H9 (cell line): ENCODE measurements around the gene HOXD13. TPM values are rescaled to one million over a fixed set of nuclear protein-coding genes. Genes with fewer than 3 reads are reported as not detected.

Experiments used
- DNase-seq: peaks from one replicate; pipeline ENCODE4 v3.0.0-alpha.2; 2017
- H2AFZ ChIP-seq: one replicate; pipeline ENCODE4 v1.6.1; 2013; ENCODE audit warnings: mild to moderate bottlenecking, low read length, control low read depth, moderate library complexity
- H2AK5ac ChIP-seq: 2 replicates; pipeline ENCODE4 v1.6.1; 2013; ENCODE audit warnings: low read length, control low read depth, mixed read lengths; ENCODE audit not compliant: insufficient read length
- H2BK120ac ChIP-seq: one replicate; pipeline ENCODE4 v1.6.1; 2013; ENCODE audit warnings: low read depth, mild to moderate bottlenecking, low read length, control low read depth, inconsistent platforms; ENCODE audit not compliant: poor library complexity, severe bottlenecking
- H2BK12ac ChIP-seq: 2 replicates; pipeline ENCODE4 v1.6.1; 2013; ENCODE audit warnings: low read length, control low read depth, mixed read lengths, low read depth; ENCODE audit not compliant: insufficient read length
- H2BK15ac ChIP-seq: 2 replicates; pipeline ENCODE4 v1.6.1; 2013; ENCODE audit warnings: low read depth, low read length, control low read depth
- H2BK20ac ChIP-seq: one replicate; pipeline ENCODE4 v1.6.1; 2013; ENCODE audit warnings: low read depth, mild to moderate bottlenecking, low read length, control low read depth, inconsistent platforms; ENCODE audit not compliant: poor library complexity, severe bottlenecking
- H2BK5ac ChIP-seq: 2 replicates; pipeline ENCODE4 v1.6.1; 2013; ENCODE audit warnings: low read length, control low read depth, mixed read lengths; ENCODE audit not compliant: insufficient read length
- H3K14ac ChIP-seq: 2 replicates; pipeline ENCODE4 v1.6.1; 2013; ENCODE audit warnings: low read length, control low read depth; ENCODE audit not compliant: insufficient read depth
- H3K18ac ChIP-seq: 2 replicates; pipeline ENCODE4 v1.6.1; 2013; ENCODE audit warnings: low read depth, mild to moderate bottlenecking, mixed read lengths, low read length, control low read depth; ENCODE audit not compliant: insufficient read length
- H3K23ac ChIP-seq: 2 replicates; pipeline ENCODE4 v1.6.1; 2013; ENCODE audit warnings: low read length, control low read depth, mixed read lengths, low read depth; ENCODE audit not compliant: insufficient read length
- H3K23me2 ChIP-seq: 2 replicates; pipeline ENCODE4 v1.6.1; 2013; ENCODE audit warnings: low read depth, mild to moderate bottlenecking, mixed read lengths, low read length, control low read depth; ENCODE audit not compliant: insufficient read length, poor library complexity, severe bottlenecking
- H3K27ac ChIP-seq: 2 replicates; pipeline ENCODE4 v1.5.1; 2013; ENCODE audit warnings: low read length, control low read depth, mixed read lengths, low read depth; ENCODE audit not compliant: insufficient read length
- H3K27me3 ChIP-seq: 2 replicates; pipeline ENCODE4 v1.6.1; 2013; ENCODE audit warnings: low read length, control low read depth, inconsistent platforms; ENCODE audit not compliant: insufficient read depth
- H3K4ac ChIP-seq: 2 replicates; pipeline ENCODE4 v1.6.1; 2013; ENCODE audit warnings: low read depth, mild to moderate bottlenecking, control low read depth, inconsistent platforms, low read length, moderate library complexity
- H3K4me1 ChIP-seq: 2 replicates; pipeline ENCODE4 v1.6.1; 2013; ENCODE audit warnings: low read length, control low read depth, inconsistent platforms; ENCODE audit not compliant: insufficient read depth
- H3K4me2 ChIP-seq: 2 replicates; pipeline ENCODE4 v1.6.1; 2013; ENCODE audit warnings: low read length, control low read depth, mixed read lengths; ENCODE audit not compliant: insufficient read length, insufficient read depth
- H3K56ac ChIP-seq: 2 replicates; pipeline ENCODE4 v1.6.1; 2013; ENCODE audit warnings: low read depth, mild to moderate bottlenecking, mixed read lengths, low read length, control low read depth; ENCODE audit not compliant: insufficient read length
- H3K79me1 ChIP-seq: 2 replicates; pipeline ENCODE4 v1.6.1; 2013; ENCODE audit warnings: low read depth, mild to moderate bottlenecking, moderate library complexity, low read length, control low read depth, inconsistent platforms; ENCODE audit not compliant: insufficient read depth, poor library complexity, severe bottlenecking
- H3K79me2 ChIP-seq: 2 replicates; pipeline ENCODE4 v1.6.1; 2013; ENCODE audit warnings: low read length, control low read depth, inconsistent platforms; ENCODE audit not compliant: insufficient read depth
- H3K9ac ChIP-seq: 2 replicates; pipeline ENCODE4 v1.6.1; 2013; ENCODE audit warnings: low read length, control low read depth, mixed read lengths; ENCODE audit not compliant: insufficient read length; ENCODE audit errors: extremely low read depth
- H3K9me3 ChIP-seq: one replicate; pipeline ENCODE4 v1.6.1; 2013; ENCODE audit warnings: low read depth, low read length, inconsistent platforms; ENCODE audit not compliant: control insufficient read depth
- H3T11ph ChIP-seq: one replicate; pipeline ENCODE4 v1.6.1; 2013; ENCODE audit warnings: mild to moderate bottlenecking, low read length, control low read depth, inconsistent platforms
- H4K20me1 ChIP-seq: one replicate; pipeline ENCODE4 v1.6.1; 2013; ENCODE audit not compliant: control insufficient read depth, insufficient read length, insufficient read depth
- H4K5ac ChIP-seq: 2 replicates; pipeline ENCODE4 v1.6.1; 2013; ENCODE audit warnings: low read depth, mild to moderate bottlenecking, mixed read lengths, low read length, control low read depth; ENCODE audit not compliant: insufficient read length
- H4K8ac ChIP-seq: replicated peaks from 2 replicates; pipeline ENCODE4 v1.6.1; 2013; ENCODE audit warnings: low read length, control low read depth, mixed read lengths, low read depth; ENCODE audit not compliant: insufficient read length
- H4K91ac ChIP-seq: 2 replicates; pipeline ENCODE4 v1.6.1; 2013; ENCODE audit warnings: low read depth, mild to moderate bottlenecking, moderate library complexity, mixed read lengths, low read length, control low read depth; ENCODE audit not compliant: insufficient read length
- H3K27ac Mint-ChIP-seq, 3 experiments: 2 replicates in 2 of 3; 3 replicates in 1 of 3; pipeline ENCODE4 v1.8.0; 2020 to 2021; ENCODE audit warnings: mixed read lengths in 3 of 3, mild to moderate bottlenecking in 1 of 3, moderate library complexity in 1 of 3
- H3K27me3 Mint-ChIP-seq: 2 replicates; pipeline ENCODE4 v1.8.0; 2021; ENCODE audit warnings: low read depth, mild to moderate bottlenecking, moderate library complexity, mixed read lengths
- H3K36me3 Mint-ChIP-seq, 3 experiments: 2 replicates in 2 of 3; 3 replicates in 1 of 3; pipeline ENCODE4 v1.8.0; 2020 to 2021; ENCODE audit warnings: low read depth in 3 of 3, mixed read lengths in 3 of 3; ENCODE audit not compliant: insufficient read depth in 1 of 3
- H3K4me1 Mint-ChIP-seq, 2 experiments: 2 replicates each; pipeline ENCODE4 v1.8.0; 2020; ENCODE audit warnings: mixed read lengths in 2 of 2
- H3K4me3 Mint-ChIP-seq, 2 experiments: 2 replicates in 1 of 2; 3 replicates in 1 of 2; pipeline ENCODE4 v1.8.0; 2020 to 2021; ENCODE audit warnings: mild to moderate bottlenecking in 2 of 2, mixed read lengths in 2 of 2, moderate library complexity in 1 of 2
- H3K9me3 Mint-ChIP-seq, 2 experiments: 2 replicates in 1 of 2; 3 replicates in 1 of 2; pipeline ENCODE4 v1.8.0; 2020; ENCODE audit warnings: mild to moderate bottlenecking in 2 of 2, mixed read lengths in 2 of 2, moderate library complexity in 1 of 2
- WGBS: extraction: QIAGEN DNeasy Blood & Tissue Kit; methylation state at CpG from one replicate; pipeline ENCODE4 v1.1.7; 2013; ENCODE audit warnings: missing lambda C conversion rate, low lambda C conversion rate, mixed read lengths; ENCODE audit not compliant: insufficient read length; ENCODE audit errors: extremely low coverage; 5-methylcytosine and 5-hydroxymethylcytosine counted together
- long read RNA-seq: library from polyadenylated mRNA; unstranded; transcript quantifications from one replicate; pipeline ENCODE4 v2.0.0, GENCODE V29; 2020
- total RNA-seq: library from RNA; stranded (reverse); gene quantifications from 2 replicates; pipeline ENCODE4 v1.2.1, GENCODE V29; 2021
- TF ChIP-seq, protein P1 (sequence below): fragments of 200-600 bp; sonication (generic); conservative IDR thresholded peaks from 3 replicates; pipeline ENCODE4 v1.8.0; 2021; ENCODE audit warnings: antibody characterized with exemption, mild to moderate bottlenecking

Gene HOXD13
- total RNA-seq: not detected in 2 replicates
- long read RNA-seq: 0 reads

DNA sequence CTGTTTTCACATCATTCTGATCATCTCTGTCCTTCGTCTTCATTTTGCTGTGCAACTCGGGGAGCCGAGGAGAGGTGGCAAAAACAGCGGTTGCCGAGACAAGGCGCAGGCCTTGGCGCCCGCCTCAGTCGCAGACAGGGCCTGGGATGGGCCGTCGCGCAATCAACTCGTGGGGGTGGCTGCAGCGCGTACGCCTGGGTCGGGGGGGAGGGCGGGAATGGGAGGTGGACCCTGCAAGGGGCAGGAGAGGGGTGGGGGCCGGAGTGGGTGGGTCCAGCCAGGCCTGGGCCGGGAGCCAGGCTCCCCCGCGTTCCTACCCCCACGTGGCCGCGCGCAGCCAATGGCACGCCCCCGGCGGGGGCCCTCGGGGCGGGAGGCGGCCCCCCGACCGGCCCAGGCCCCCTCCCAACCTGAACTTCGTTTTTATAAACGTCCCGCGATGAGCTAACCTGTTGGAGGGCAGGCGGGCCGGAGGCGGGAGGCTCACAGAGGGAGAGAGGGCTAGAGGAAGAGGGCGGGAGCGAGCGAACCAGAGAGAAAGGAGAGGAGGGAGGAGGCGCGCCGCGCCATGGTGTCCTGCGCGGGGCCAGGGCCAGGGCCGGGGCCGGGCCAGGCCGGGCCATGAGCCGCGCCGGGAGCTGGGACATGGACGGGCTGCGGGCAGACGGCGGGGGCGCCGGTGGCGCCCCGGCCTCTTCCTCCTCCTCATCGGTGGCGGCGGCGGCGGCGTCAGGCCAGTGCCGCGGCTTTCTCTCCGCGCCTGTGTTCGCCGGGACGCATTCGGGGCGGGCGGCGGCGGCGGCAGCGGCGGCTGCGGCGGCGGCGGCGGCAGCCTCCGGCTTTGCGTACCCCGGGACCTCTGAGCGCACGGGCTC, at the start of gene HOXD13:
TSS of gene HOXD13 (plus strand) at position 452 of the 875 bp plus-strand sequence. CDS start at position 622, 170 bp downstream.
- WGBS: no CpG with 5 or more reads among the region's 95 CpGs

More for the DNA sequence above, at the start of gene HOXD13:
- Histone ChIP-seq H3K23me2 (no peaks in the 10 kb centered on the region), H3K4me1 (peaks cover 3% of the 10 kb centered on the region; the same call in 1 of the 2 replicates), H2BK120ac (no peak within 1 kb of the TSS), H3K27ac (no peak within 1 kb of the TSS), H3T11ph (no peak within 1 kb of the TSS), H2BK15ac (no peak within 1 kb of the TSS), H4K5ac (no peak within 1 kb of the TSS), H3K56ac (no peak within 1 kb of the TSS), H4K8ac (no peak within 1 kb of the TSS), H3K4me2 (peak within 1 kb of the TSS; percentile 43), H3K79me1 (no peaks in the 10 kb centered on the region), H3K23ac (no peak within 1 kb of the TSS), H2BK5ac (no peak within 1 kb of the TSS), H4K20me1 (no peaks in the 10 kb centered on the region), H4K91ac (no peak within 1 kb of the TSS), H2AK5ac (no peak within 1 kb of the TSS), H3K9me3 (no peaks in the 10 kb centered on the region), H3K27me3 (peaks cover 84% of the 10 kb centered on the region), H3K14ac (no peak within 1 kb of the TSS), H2BK12ac (no peak within 1 kb of the TSS), H3K9ac (no peak within 1 kb of the TSS), H2BK20ac (no peak within 1 kb of the TSS), H3K79me2 (no peaks in the 10 kb centered on the region), H3K18ac (no peak within 1 kb of the TSS), H2AFZ (no peak within 1 kb of the TSS), H3K4ac (no peak within 1 kb of the TSS)
- peaks cover 0 to 3% (median 0%) of the 10 kb centered on the region in 3 experiments; a peak in 2 of 7 replicates for H3K36me3 Mint-ChIP-seq
- DNase-seq: peak; percentile 86
- H3K4me3 Mint-ChIP-seq: peak within 1 kb of the TSS; percentile 40 to 73
- peaks cover 21 to 34% of the 10 kb centered on the region in 2 experiments for H3K4me1 Mint-ChIP-seq
- no peak within 1 kb of the TSS for H3K27ac Mint-ChIP-seq
- peaks cover 97% of the 10 kb centered on the region for H3K27me3 Mint-ChIP-seq
- peaks cover 8 to 25% of the 10 kb centered on the region in 2 experiments; a peak in 4 of 5 replicates for H3K9me3 Mint-ChIP-seq
- TF ChIP-seq, protein P1, sequence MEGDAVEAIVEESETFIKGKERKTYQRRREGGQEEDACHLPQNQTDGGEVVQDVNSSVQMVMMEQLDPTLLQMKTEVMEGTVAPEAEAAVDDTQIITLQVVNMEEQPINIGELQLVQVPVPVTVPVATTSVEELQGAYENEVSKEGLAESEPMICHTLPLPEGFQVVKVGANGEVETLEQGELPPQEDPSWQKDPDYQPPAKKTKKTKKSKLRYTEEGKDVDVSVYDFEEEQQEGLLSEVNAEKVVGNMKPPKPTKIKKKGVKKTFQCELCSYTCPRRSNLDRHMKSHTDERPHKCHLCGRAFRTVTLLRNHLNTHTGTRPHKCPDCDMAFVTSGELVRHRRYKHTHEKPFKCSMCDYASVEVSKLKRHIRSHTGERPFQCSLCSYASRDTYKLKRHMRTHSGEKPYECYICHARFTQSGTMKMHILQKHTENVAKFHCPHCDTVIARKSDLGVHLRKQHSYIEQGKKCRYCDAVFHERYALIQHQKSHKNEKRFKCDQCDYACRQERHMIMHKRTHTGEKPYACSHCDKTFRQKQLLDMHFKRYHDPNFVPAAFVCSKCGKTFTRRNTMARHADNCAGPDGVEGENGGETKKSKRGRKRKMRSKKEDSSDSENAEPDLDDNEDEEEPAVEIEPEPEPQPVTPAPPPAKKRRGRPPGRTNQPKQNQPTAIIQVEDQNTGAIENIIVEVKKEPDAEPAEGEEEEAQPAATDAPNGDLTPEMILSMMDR: no peak
